ENCODE measurements around the gene NDUFB8.

Gene NDUFB8

GRCh38 chr10:100528921-100529474 is 673 bp downstream of the NDUFB8 start:
- no peak for TF ChIP-seq CTCF (IDR thresholded peaks at IDR 0.05; ENCODE audit: poor library complexity, severe bottlenecking)
- no peak for DNase-seq (ENCODE audit: low spot score)
- H3K4me3 ChIP-seq (ENCODE audit: severe bottlenecking), result peak overlapping the region; percentile 66
- no peaks in the 10 kb centered on the region for H3K27me3 ChIP-seq (ENCODE audit: insufficient read depth, poor library complexity, severe bottlenecking)
- H3K36me3 ChIP-seq (ENCODE audit: low read depth), result peaks cover 36% of the 10 kb centered on the region
- peak; percentile 28 for ATAC-seq (ENCODE audit: low read depth)
- H3K4me1 ChIP-seq (ENCODE audit: insufficient read depth, poor library complexity, severe bottlenecking), result peaks cover 10% of the 10 kb centered on the region
- H3K9me3 ChIP-seq (ENCODE audit: severe bottlenecking), result no peaks in the 10 kb centered on the region
- peak overlapping the region; percentile 35 for H3K27ac ChIP-seq (ENCODE audit: poor library complexity, severe bottlenecking)

- Histone ChIP-seq H3K4me1 (ENCODE audit: insufficient read depth, poor library complexity, severe bottlenecking) (peaks cover 10% of the 10 kb centered on the region), H3K27me3 (ENCODE audit: insufficient read depth, poor library complexity, severe bottlenecking) (no peaks in the 10 kb centered on the region), H3K27ac (ENCODE audit: poor library complexity, severe bottlenecking) (peak overlapping the region; percentile 35), H3K9me3 (ENCODE audit: severe bottlenecking) (no peaks in the 10 kb centered on the region), H3K4me3 (ENCODE audit: severe bottlenecking) (peak overlapping the region; percentile 66), H3K36me3 (ENCODE audit: low read depth) (peaks cover 40% of the 10 kb centered on the region)
- no peak for ATAC-seq (ENCODE audit: low read depth)
- no peak for DNase-seq (ENCODE audit: low spot score)
- no peak for TF ChIP-seq CTCF (IDR thresholded peaks at IDR 0.05; ENCODE audit: poor library complexity, severe bottlenecking)
Measured at GRCh38 chr10:100528123-100528886, 1.4 kb downstream of the NDUFB8 start.

- DNase-seq (ENCODE audit: low spot score) (no peak), ATAC-seq (ENCODE audit: low read depth) (no peak)
- H3K4me1 ChIP-seq (ENCODE audit: insufficient read depth, poor library complexity, severe bottlenecking), result peaks cover 14% of the 10 kb centered on the region
- no peaks in the 10 kb centered on the region for H3K9me3 ChIP-seq (ENCODE audit: severe bottlenecking)
- no peak overlapping the region for H3K27ac ChIP-seq (ENCODE audit: poor library complexity, severe bottlenecking)
- no peak for TF ChIP-seq CTCF (IDR thresholded peaks at IDR 0.05; ENCODE audit: poor library complexity, severe bottlenecking)
- H3K36me3 ChIP-seq (ENCODE audit: low read depth), result peaks cover 41% of the 10 kb centered on the region
- H3K4me3 ChIP-seq (ENCODE audit: severe bottlenecking), result no peak overlapping the region
- H3K27me3 ChIP-seq (ENCODE audit: insufficient read depth, poor library complexity, severe bottlenecking), result no peaks in the 10 kb centered on the region
Measured at GRCh38 chr10:100524638-100525037, 5.0 kb downstream of the NDUFB8 start.

GRCh38 chr10:100524206-100524605 is 5.5 kb downstream of the NDUFB8 start:
- H3K27ac ChIP-seq (ENCODE audit: poor library complexity, severe bottlenecking), result no peak overlapping the region
- H3K36me3 ChIP-seq (ENCODE audit: low read depth), result peaks cover 41% of the 10 kb centered on the region
- H3K4me3 ChIP-seq (ENCODE audit: severe bottlenecking), result no peak overlapping the region
- H3K27me3 ChIP-seq (ENCODE audit: insufficient read depth, poor library complexity, severe bottlenecking), result no peaks in the 10 kb centered on the region
- H3K9me3 ChIP-seq (ENCODE audit: severe bottlenecking), result no peaks in the 10 kb centered on the region
- DNase-seq (ENCODE audit: low spot score) (no peak), ATAC-seq (ENCODE audit: low read depth) (no peak)
- no peak for TF ChIP-seq CTCF (IDR thresholded peaks at IDR 0.05; ENCODE audit: poor library complexity, severe bottlenecking)
- H3K4me1 ChIP-seq (ENCODE audit: insufficient read depth, poor library complexity, severe bottlenecking), result peaks cover 14% of the 10 kb centered on the region

- Histone ChIP-seq H3K4me1 (ENCODE audit: insufficient read depth, poor library complexity, severe bottlenecking) (peaks cover 9% of the 10 kb centered on the region), H3K36me3 (ENCODE audit: low read depth) (peaks cover 32% of the 10 kb centered on the region), H3K4me3 (ENCODE audit: severe bottlenecking) (no peak overlapping the region), H3K27me3 (ENCODE audit: insufficient read depth, poor library complexity, severe bottlenecking) (no peaks in the 10 kb centered on the region), H3K27ac (ENCODE audit: poor library complexity, severe bottlenecking) (peak overlapping the region; percentile 6), H3K9me3 (ENCODE audit: severe bottlenecking) (no peaks in the 10 kb centered on the region)
- DNase-seq (ENCODE audit: low spot score), result no peak
- no peak for ATAC-seq (ENCODE audit: low read depth)
- no peak for TF ChIP-seq CTCF (IDR thresholded peaks at IDR 0.05; ENCODE audit: poor library complexity, severe bottlenecking)
Measured at GRCh38 chr10:100522945-100523344, 6.7 kb downstream of the NDUFB8 start.
